Choroid plexus epithelial cell (primary cell): Measurements from ENCODE around the gene PIK3R5.

Experiments
- DNase-seq: peaks from one replicate; pipeline ENCODE4 v3.0.0-alpha.2; 2010; ENCODE audit warnings: low read depth
- H3K4me3 ChIP-seq: 2 replicates; pipeline ENCODE4 v1.5.1; 2011; ENCODE audit warnings: low read depth, mild to moderate bottlenecking, control low read depth, low read length, moderate library complexity
- CTCF ChIP-seq: conservative IDR thresholded peaks from 2 replicates; pipeline ENCODE4 v1.5.1; 2011; ENCODE audit warnings: low read depth, mild to moderate bottlenecking, control low read depth, inconsistent platforms, low read length, moderate library complexity

Gene PIK3R5

GRCh38 chr17:9004961-9005285 lies 39.4 kb upstream of the PIK3R5 start:
- H3K4me3 ChIP-seq: no peak overlapping the region
- no peak for TF ChIP-seq CTCF
- no peak for DNase-seq

GRCh38 chr17:9004132-9004960 lies 38.8 kb upstream of the PIK3R5 start:
- DNase-seq: no peak
- no peak overlapping the region for H3K4me3 ChIP-seq

GRCh38 chr17:9003355-9004131 lies 38.0 kb upstream of the PIK3R5 start:
- no peak overlapping the region for H3K4me3 ChIP-seq
- no peak for DNase-seq
- TF ChIP-seq CTCF: no peak

More at GRCh38 chr17:9004132-9004960, 38.8 kb upstream of the PIK3R5 start:
- no peak for TF ChIP-seq CTCF

GRCh38 chr17:9002606-9003354 lies 37.3 kb upstream of the PIK3R5 start:
- no peak for TF ChIP-seq CTCF
- no peak overlapping the region for H3K4me3 ChIP-seq
- no peak for DNase-seq

- no peak overlapping the region for H3K4me3 ChIP-seq
- DNase-seq: no peak
These were observed 36.7 kb upstream of the PIK3R5 start for GRCh38 chr17:9002227-9002605.

GRCh38 chr17:9001559-9001958 lies 36.1 kb upstream of the PIK3R5 start:
- no peak overlapping the region for H3K4me3 ChIP-seq
- TF ChIP-seq CTCF: no peak
- no peak for DNase-seq

More at GRCh38 chr17:9002227-9002605, 36.7 kb upstream of the PIK3R5 start:
- no peak for TF ChIP-seq CTCF
